Suprapubic skin (tissue), 4 donors: ENCODE measurements around the gene RMC1. TPM values are rescaled to one million over a fixed set of nuclear protein-coding genes. Genes with fewer than 3 reads are reported as not detected.

Experiments used
- DNase-seq, 2 donors: peaks; one replicate each; pipeline ENCODE4 v3.0.0-alpha.2; 2019; ENCODE audit warnings: low spot score in 2 of 2
- H3K27ac ChIP-seq: fragments of 200-600 bp; sonication (generic); one replicate; pipeline ENCODE4 v1.5.1; 2019
- H3K27me3 ChIP-seq: fragments of 200-600 bp; sonication (generic); one replicate; pipeline ENCODE4 v1.5.1; 2019
- H3K36me3 ChIP-seq: fragments of 200-600 bp; sonication (generic); one replicate; pipeline ENCODE4 v1.5.1; 2019
- H3K4me1 ChIP-seq: fragments of 200-600 bp; sonication (generic); one replicate; pipeline ENCODE4 v1.5.1; 2019
- H3K4me3 ChIP-seq: fragments of 200-600 bp; sonication (generic); one replicate; pipeline ENCODE4 v1.5.1; 2019; ENCODE audit warnings: mild to moderate bottlenecking
- H3K9me3 ChIP-seq: fragments of 200-600 bp; sonication (generic); one replicate; pipeline ENCODE4 v1.5.1; 2019
- EP300 ChIP-seq: sonication (generic); formaldehyde crosslinking; IDR thresholded peaks from one replicate; pipeline ENCODE4 v1.6.1; 2017; ENCODE audit warnings: antibody characterized with exemption
- POLR2A ChIP-seq, 2 donors: fragments of 450-650 bp; IDR thresholded peaks; one replicate each; pipeline ENCODE4 v1.6.1; 2017; ENCODE audit warnings: antibody characterized with exemption in 2 of 2, mild to moderate bottlenecking in 2 of 2, moderate library complexity in 2 of 2
- POLR2AphosphoS5 ChIP-seq, 3 donors: sonication (generic); formaldehyde crosslinking; IDR thresholded peaks; one replicate each; pipeline ENCODE4 v1.6.1; 2017; ENCODE audit warnings: antibody characterized with exemption in 3 of 3
- WGBS: methylation state at CpG from one replicate; pipeline ENCODE4 v1.1.5; 2018; 5-methylcytosine and 5-hydroxymethylcytosine counted together
- total RNA-seq, 4 donors: library from RNA; depleted of rRNA; stranded (reverse); fragments of >200 nt; gene quantifications; one replicate each; pipeline ENCODE4 v1.1.0, GENCODE V29; 2016
- TF ChIP-seq, protein P1 (sequence below), 2 donors: fragments of 200-600 bp in 1 of 2; fragments of 450-650 bp in 1 of 2; sonication (generic) in 1 of 2; IDR thresholded peaks; one replicate each; pipeline ENCODE4 v1.5.1; 2016 to 2019; ENCODE audit warnings: antibody characterized with exemption in 2 of 2, mild to moderate bottlenecking in 1 of 2, moderate library complexity in 1 of 2

RMC1 gene
- total RNA-seq, 4 donors from 2014 or later: 18.7 to 26.4 (median 23.0) TPM

DNA sequence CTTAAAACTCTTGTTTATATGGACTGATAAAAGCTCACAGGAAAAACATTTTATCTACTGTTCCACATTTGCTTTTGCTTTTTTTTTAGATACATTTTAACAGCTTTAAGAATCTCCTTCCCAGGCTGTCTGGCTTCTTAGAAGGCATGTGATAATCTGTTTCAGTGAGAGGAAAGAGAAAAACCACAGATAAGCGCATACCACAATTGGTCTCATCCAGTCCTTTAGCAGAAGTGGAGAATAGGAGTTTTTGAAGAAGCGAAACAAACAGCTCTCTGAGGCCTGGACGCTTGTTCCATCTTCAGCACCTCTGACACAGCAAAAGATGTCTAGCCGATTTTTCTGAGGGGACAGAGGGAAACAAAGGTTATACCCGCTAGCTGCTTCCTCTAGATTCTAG is 37.6 kb downstream of the RMC1 start:
- no peak for DNase-seq
- H3K4me1 ChIP-seq: peaks cover 5% of the 10 kb centered on the region
- 68% methylated on average over 5 of the region's 5 CpGs for WGBS
- peaks cover 96% of the 10 kb centered on the region for H3K36me3 ChIP-seq
- no peak overlapping the region for H3K4me3 ChIP-seq
- H3K27me3 ChIP-seq: no peaks in the 10 kb centered on the region
- no peaks in the 10 kb centered on the region for H3K9me3 ChIP-seq
- no peak overlapping the region for H3K27ac ChIP-seq
- TF ChIP-seq POLR2AphosphoS5 (IDR thresholded peaks at IDR 0.05) (no peak), POLR2A (IDR thresholded peaks at IDR 0.05) (no peak), EP300 (no peak)
- TF ChIP-seq, protein P1, sequence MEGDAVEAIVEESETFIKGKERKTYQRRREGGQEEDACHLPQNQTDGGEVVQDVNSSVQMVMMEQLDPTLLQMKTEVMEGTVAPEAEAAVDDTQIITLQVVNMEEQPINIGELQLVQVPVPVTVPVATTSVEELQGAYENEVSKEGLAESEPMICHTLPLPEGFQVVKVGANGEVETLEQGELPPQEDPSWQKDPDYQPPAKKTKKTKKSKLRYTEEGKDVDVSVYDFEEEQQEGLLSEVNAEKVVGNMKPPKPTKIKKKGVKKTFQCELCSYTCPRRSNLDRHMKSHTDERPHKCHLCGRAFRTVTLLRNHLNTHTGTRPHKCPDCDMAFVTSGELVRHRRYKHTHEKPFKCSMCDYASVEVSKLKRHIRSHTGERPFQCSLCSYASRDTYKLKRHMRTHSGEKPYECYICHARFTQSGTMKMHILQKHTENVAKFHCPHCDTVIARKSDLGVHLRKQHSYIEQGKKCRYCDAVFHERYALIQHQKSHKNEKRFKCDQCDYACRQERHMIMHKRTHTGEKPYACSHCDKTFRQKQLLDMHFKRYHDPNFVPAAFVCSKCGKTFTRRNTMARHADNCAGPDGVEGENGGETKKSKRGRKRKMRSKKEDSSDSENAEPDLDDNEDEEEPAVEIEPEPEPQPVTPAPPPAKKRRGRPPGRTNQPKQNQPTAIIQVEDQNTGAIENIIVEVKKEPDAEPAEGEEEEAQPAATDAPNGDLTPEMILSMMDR (IDR thresholded peaks at IDR 0.05): no peak

DNA sequence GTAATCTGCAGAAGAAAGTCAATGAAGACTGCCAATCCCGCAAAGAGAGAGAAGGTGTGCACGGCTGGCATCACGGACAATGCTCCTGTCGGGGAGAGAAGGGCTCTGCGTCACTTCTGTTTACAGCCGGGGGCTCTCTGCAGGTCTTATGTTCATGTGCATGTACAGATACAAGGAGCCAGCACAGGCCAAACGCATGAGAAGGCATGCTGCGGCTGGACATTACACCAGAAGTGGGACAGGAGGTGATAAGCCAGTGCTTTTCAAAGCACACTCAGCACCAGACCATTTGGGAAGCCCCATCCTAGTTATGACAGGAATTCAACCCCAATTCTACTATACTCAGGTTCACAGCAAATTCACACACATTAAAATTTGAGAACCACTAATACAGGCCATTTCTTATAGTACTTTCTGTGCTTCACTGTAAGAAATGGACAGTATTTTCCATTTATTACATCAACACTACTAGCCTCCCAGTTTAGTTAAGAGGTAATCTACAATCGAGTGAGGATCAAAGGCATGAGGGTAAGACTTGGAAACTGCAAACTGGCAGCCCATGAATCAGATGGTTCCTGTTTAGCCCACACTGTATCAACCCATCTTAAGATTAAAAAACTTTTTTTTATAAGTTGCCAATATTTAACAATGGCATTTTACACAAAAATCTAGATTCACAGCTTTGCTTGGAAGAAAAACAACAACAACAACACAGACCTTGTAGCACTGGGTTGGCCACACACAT is 38.2 kb downstream of the RMC1 start:
- Histone ChIP-seq H3K27me3 (no peaks in the 10 kb centered on the region), H3K4me1 (peaks cover 5% of the 10 kb centered on the region), H3K4me3 (no peak overlapping the region), H3K36me3 (peaks cover 93% of the 10 kb centered on the region), H3K9me3 (no peaks in the 10 kb centered on the region), H3K27ac (no peak overlapping the region)
- DNase-seq: no peak
- TF ChIP-seq POLR2AphosphoS5 (IDR thresholded peaks at IDR 0.05) (no peak), POLR2A (IDR thresholded peaks at IDR 0.05) (no peak), EP300 (no peak)
- TF ChIP-seq, protein P1 (IDR thresholded peaks at IDR 0.05): no peak
- 84% methylated on average over 9 of the region's 9 CpGs for WGBS

DNA sequence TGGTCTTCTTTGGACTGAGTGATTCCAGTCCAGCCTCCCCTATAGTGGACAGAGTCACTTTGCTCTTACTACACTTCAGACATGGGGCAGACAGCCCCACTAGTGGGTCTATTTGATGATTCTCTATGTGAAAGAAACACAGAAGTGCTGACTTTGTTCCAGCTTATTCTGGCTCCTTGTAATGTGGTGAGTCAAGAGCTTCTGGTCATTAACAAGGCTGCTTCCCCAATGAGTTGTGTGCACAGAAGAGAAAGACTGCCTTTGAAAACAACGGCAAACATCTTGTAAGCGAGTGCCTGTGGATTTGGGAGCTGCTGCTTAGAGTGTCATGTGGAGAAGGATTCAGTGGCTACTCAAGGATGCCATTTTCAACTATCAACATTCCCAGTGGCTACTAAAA is 39.1 kb downstream of the RMC1 start:
- 100% methylated on average over 2 of the region's 2 CpGs for WGBS
- H3K36me3 ChIP-seq: peaks cover 91% of the 10 kb centered on the region
- no peak overlapping the region for H3K4me3 ChIP-seq
- H3K27ac ChIP-seq: no peak overlapping the region
- DNase-seq: no peak
- H3K4me1 ChIP-seq: peaks cover 8% of the 10 kb centered on the region
- H3K9me3 ChIP-seq: no peaks in the 10 kb centered on the region
- TF ChIP-seq EP300 (no peak), POLR2AphosphoS5 (IDR thresholded peaks at IDR 0.05) (no peak), POLR2A (IDR thresholded peaks at IDR 0.05) (no peak)
- TF ChIP-seq, protein P1 (IDR thresholded peaks at IDR 0.05): no peak
- no peaks in the 10 kb centered on the region for H3K27me3 ChIP-seq

DNA sequence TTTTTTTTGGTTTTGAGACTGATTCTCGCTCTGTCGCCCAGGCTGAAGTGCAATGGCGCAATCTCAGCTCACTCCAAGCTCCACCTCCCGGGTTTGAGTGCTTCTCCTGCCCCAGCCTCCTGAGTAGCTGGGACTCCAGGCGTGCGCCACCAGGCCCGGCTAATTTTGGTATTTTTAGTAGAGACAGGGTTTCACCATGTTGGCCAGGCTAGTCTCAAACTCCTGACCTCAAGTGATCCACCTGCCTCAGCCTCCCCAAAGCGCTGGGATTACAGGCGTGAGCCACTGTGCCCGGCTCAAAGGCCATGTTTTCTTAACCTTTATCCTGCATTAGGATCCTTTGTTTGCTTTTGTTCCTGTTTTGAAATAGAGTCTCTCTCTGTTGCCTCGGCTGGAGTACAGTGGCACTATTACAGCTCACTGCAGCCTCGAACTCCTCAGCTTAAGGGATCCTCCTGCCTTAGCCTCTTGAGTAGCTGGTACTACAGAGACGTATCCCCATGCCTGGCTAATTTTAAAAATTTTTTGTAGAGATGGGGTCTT is 42.0 kb downstream of the RMC1 start:
- Histone ChIP-seq H3K27ac (no peak overlapping the region), H3K9me3 (no peaks in the 10 kb centered on the region), H3K4me3 (no peak overlapping the region), H3K36me3 (peaks cover 79% of the 10 kb centered on the region), H3K27me3 (no peaks in the 10 kb centered on the region), H3K4me1 (peaks cover 8% of the 10 kb centered on the region)
- no peak for DNase-seq
- TF ChIP-seq, protein P1 (IDR thresholded peaks at IDR 0.05): no peak
- TF ChIP-seq POLR2AphosphoS5 (IDR thresholded peaks at IDR 0.05) (no peak), POLR2A (IDR thresholded peaks at IDR 0.05) (no peak), EP300 (no peak)
- WGBS: 93% methylated on average over 13 of the region's 13 CpGs

DNA sequence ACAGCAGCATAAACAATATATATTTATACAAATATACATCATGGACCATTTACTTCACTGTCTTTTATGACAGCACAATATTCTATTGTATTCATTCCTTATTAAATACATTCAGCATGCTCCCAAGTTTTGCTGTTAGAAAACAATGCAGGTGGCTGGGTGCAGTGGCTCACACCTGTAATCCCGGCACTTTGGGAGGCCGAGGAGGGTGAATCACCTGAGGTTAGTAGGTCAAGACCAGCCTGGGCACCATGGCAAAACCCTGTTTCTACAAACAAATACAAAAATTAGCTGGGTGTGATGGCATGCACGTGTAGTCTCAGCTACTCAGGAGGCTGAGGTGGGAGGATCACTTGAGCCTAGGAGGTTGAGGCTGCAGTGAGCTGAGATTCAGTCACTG is 44.0 kb downstream of the RMC1 start:
- TF ChIP-seq POLR2AphosphoS5 (IDR thresholded peaks at IDR 0.05): no peak
- TF ChIP-seq, protein P1 (IDR thresholded peaks at IDR 0.05): no peak
- no peak for TF ChIP-seq EP300
- TF ChIP-seq POLR2A (IDR thresholded peaks at IDR 0.05): no peak
- H3K27ac ChIP-seq: peak overlapping the region; percentile 49
- peaks cover 74% of the 10 kb centered on the region for H3K36me3 ChIP-seq
- H3K4me1 ChIP-seq: peaks cover 8% of the 10 kb centered on the region
- 75% methylated on average over 3 of the region's 3 CpGs for WGBS
- H3K9me3 ChIP-seq: no peaks in the 10 kb centered on the region
- H3K4me3 ChIP-seq: no peak overlapping the region
- DNase-seq: no peak
- H3K27me3 ChIP-seq: no peaks in the 10 kb centered on the region
